Neural cell (in vitro differentiated cells): ENCODE results near the gene FAM107B. TPM values are rescaled to one million over a fixed set of nuclear protein-coding genes. Genes with fewer than 3 reads are reported as not detected.
A peak's percentile ranks its signal among the peaks of the same experiment; 100 is the strongest.

Source experiments
- H2AFZ ChIP-seq: fragments of 200-600, 300-800 bp; sonication (generic), shearing (Covaris generic); 2 replicates; pipeline ENCODE4 v1.6.0; 2014; ENCODE audit warnings: low read depth, mild to moderate bottlenecking, antibody characterized with exemption, low read length, moderate library complexity
- H3F3A ChIP-seq: fragments of 200-600 bp; shearing (Covaris generic); 2 replicates; pipeline ENCODE4 v1.6.1; 2016; ENCODE audit warnings: mild to moderate bottlenecking, moderate library complexity, mixed read lengths, antibody characterized with exemption, low read length; ENCODE audit not compliant: insufficient read depth, poor library complexity, severe bottlenecking
- H3K27ac ChIP-seq: fragments of 200-600, 300-800 bp; sonication (generic), shearing (Covaris generic); 2 replicates; pipeline ENCODE4 v1.5.1; 2014; ENCODE audit warnings: mild to moderate bottlenecking, low read length, moderate library complexity
- H3K27me3 ChIP-seq: fragments of 300-800, 200-600 bp; sonication (generic), shearing (Covaris generic); 2 replicates; pipeline ENCODE4 v1.6.0; 2014; ENCODE audit warnings: mild to moderate bottlenecking, low read depth, low read length, moderate library complexity; ENCODE audit not compliant: insufficient read depth
- H3K36me3 ChIP-seq: fragments of 300-800, 200-600 bp; sonication (generic), shearing (Covaris generic); 2 replicates; pipeline ENCODE4 v1.5.1; 2014; ENCODE audit warnings: mild to moderate bottlenecking, antibody characterized with exemption, low read length, moderate library complexity; ENCODE audit not compliant: insufficient read depth
- H3K4me2 ChIP-seq: fragments of 300-800, 200-600 bp; sonication (generic), shearing (Covaris generic); 2 replicates; pipeline ENCODE4 v1.6.0; 2014; ENCODE audit warnings: mild to moderate bottlenecking, low read length
- H3K4me3 ChIP-seq: fragments of 300-800, 200-600 bp; sonication (generic), shearing (Covaris generic); 2 replicates; pipeline ENCODE4 v1.5.1; 2014; ENCODE audit warnings: mild to moderate bottlenecking, low read length, moderate library complexity
- H3K79me2 ChIP-seq: fragments of 200-600 bp; shearing (Covaris generic); replicated peaks from 2 replicates; pipeline ENCODE4 v1.6.0; 2014; ENCODE audit warnings: mild to moderate bottlenecking, low read length, moderate library complexity; ENCODE audit not compliant: insufficient read depth
- H3K9ac ChIP-seq: fragments of 300-800, 200-600 bp; sonication (generic), shearing (Covaris generic); 2 replicates; pipeline ENCODE4 v1.6.1; 2016; ENCODE audit warnings: mild to moderate bottlenecking, low read length, mixed read lengths
- H3K9me2 ChIP-seq: fragments of 200-600 bp; shearing (Covaris generic); 2 replicates; pipeline ENCODE4 v1.6.1; 2016; ENCODE audit warnings: mild to moderate bottlenecking, low read length, mixed read lengths; ENCODE audit not compliant: insufficient read depth
- H3K9me3 ChIP-seq: fragments of 200-600, 300-800 bp; sonication (generic), shearing (Covaris generic); 2 replicates; pipeline ENCODE4 v1.6.1; 2016; ENCODE audit warnings: mild to moderate bottlenecking, mixed run types, low read length, moderate library complexity, mixed read lengths
- H4K20me1 ChIP-seq: fragments of 200-600 bp; shearing (Covaris generic); 2 replicates; pipeline ENCODE4 v1.6.1; 2016; ENCODE audit warnings: mild to moderate bottlenecking, mixed run types; ENCODE audit not compliant: insufficient read depth
- EP300 ChIP-seq: fragments of 450-650 bp; conservative IDR thresholded peaks from 2 replicates; pipeline ENCODE4 v1.6.1; 2014; ENCODE audit warnings: antibody characterized with exemption, mild to moderate bottlenecking, moderate library complexity; ENCODE audit not compliant: poor library complexity, severe bottlenecking
- EZH2 ChIP-seq: fragments of 200-600, 300-800 bp; shearing (Covaris generic), sonication (generic); IDR thresholded peaks from 2 replicates; pipeline ENCODE4 v1.6.1; 2014; ENCODE audit warnings: antibody characterized with exemption, low read length, borderline replicate concordance, mild to moderate bottlenecking; ENCODE audit not compliant: insufficient read depth, poor library complexity, severe bottlenecking
- MXI1 ChIP-seq: fragments of 450-650 bp; conservative IDR thresholded peaks from 2 replicates; pipeline ENCODE4 v1.6.1; 2014; ENCODE audit warnings: antibody characterized with exemption, mild to moderate bottlenecking; ENCODE audit not compliant: poor library complexity, severe bottlenecking
- POLR2AphosphoS5 ChIP-seq: IDR thresholded peaks from 2 replicates; pipeline ENCODE4 v1.6.1; 2012
- RAD21 ChIP-seq: fragments of 450-650 bp; conservative IDR thresholded peaks from 2 replicates; pipeline ENCODE4 v1.6.1; 2014; ENCODE audit warnings: antibody characterized with exemption, mild to moderate bottlenecking, moderate library complexity
- SMC3 ChIP-seq: fragments of 450-650 bp; conservative IDR thresholded peaks from 2 replicates; pipeline ENCODE4 v1.6.1; 2014; ENCODE audit warnings: antibody characterized with exemption, mild to moderate bottlenecking, moderate library complexity; ENCODE audit not compliant: poor library complexity
- TAF1 ChIP-seq: IDR thresholded peaks from 2 replicates; pipeline ENCODE4 v1.6.1; 2012; ENCODE audit warnings: low read depth
- polyA plus RNA-seq: library from polyadenylated mRNA; depleted of rRNA; stranded (reverse); fragments of >200 nt; gene quantifications from 2 replicates; pipeline ENCODE4 v1.2.3, GENCODE V29; 2014
- TF ChIP-seq, protein P1 (sequence below): fragments of 450-650 bp; IDR thresholded peaks from 2 replicates; pipeline ENCODE4 v1.5.1; 2014; ENCODE audit warnings: antibody characterized with exemption, mild to moderate bottlenecking, moderate library complexity; ENCODE audit not compliant: poor library complexity, severe bottlenecking
- TF ChIP-seq, protein P2 (sequence below): IDR thresholded peaks from 2 replicates; pipeline ENCODE4 v1.6.1; 2012; ENCODE audit warnings: borderline replicate concordance

The FAM107B gene
- polyA plus RNA-seq, 1 donor from 2014 or later = 106 TPM

DNA sequence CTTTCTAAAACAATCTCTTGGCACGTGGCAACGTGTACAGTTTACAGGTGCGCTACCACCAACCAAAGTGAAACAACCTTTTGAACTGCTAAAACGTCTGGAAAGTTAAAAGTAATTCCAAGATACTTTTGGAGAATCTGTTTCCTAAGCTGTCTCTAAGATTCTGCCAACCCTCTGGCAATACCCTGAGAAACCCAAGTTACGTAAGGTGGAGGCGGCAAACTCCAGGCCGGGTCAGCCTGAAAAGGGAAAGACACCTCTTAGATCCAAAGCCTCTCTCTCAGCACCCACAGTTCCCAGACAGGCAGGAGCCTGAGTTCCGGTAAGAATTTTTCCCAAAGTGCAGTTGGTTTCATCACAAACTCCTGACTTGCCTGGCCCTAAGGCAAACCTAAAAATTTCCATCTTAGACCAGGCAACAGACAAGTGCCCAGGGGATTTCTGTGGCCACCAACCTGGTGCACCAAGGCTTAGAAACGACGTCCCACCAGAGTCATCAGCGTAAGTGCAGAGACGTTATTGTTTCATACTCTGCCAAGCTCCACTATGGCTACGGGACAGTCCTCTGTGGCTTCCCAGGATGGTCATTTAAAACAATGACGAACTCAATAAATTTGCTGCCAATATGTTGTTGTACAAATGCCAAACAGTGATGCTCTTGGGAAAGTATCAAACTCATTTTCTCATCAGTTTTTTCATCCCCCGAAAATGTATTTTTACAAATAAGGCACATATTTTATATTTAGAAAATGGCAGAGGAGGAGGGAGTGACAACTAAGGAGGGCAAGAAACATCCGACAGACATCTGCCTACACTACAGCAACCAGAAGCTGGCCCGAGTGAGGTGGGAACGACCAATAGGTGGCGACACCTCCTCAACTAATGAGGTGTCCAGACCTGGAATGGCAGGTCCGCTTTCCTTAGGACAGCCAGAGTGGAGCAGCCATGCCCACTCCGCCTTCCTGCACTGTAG, 238.2 kb downstream of the FAM107B start:
- no peaks in the 10 kb centered on the region for H3K9me3 ChIP-seq
- no peaks in the 10 kb centered on the region for H3F3A ChIP-seq
- H3K9me2 ChIP-seq = no peaks in the 10 kb centered on the region
- no peaks in the 10 kb centered on the region for H3K27me3 ChIP-seq
- no peaks in the 10 kb centered on the region for H4K20me1 ChIP-seq
- H2AFZ ChIP-seq = no peak overlapping the region
- no peak overlapping the region for H3K4me3 ChIP-seq
- H3K36me3 ChIP-seq = no peaks in the 10 kb centered on the region
- no peak overlapping the region for H3K4me2 ChIP-seq
- peak; percentile 44 for TF ChIP-seq SMC3
- TF ChIP-seq, protein P1, sequence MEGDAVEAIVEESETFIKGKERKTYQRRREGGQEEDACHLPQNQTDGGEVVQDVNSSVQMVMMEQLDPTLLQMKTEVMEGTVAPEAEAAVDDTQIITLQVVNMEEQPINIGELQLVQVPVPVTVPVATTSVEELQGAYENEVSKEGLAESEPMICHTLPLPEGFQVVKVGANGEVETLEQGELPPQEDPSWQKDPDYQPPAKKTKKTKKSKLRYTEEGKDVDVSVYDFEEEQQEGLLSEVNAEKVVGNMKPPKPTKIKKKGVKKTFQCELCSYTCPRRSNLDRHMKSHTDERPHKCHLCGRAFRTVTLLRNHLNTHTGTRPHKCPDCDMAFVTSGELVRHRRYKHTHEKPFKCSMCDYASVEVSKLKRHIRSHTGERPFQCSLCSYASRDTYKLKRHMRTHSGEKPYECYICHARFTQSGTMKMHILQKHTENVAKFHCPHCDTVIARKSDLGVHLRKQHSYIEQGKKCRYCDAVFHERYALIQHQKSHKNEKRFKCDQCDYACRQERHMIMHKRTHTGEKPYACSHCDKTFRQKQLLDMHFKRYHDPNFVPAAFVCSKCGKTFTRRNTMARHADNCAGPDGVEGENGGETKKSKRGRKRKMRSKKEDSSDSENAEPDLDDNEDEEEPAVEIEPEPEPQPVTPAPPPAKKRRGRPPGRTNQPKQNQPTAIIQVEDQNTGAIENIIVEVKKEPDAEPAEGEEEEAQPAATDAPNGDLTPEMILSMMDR = peak; percentile 41
- TF ChIP-seq EZH2 = no peak
- TF ChIP-seq, protein P2, sequence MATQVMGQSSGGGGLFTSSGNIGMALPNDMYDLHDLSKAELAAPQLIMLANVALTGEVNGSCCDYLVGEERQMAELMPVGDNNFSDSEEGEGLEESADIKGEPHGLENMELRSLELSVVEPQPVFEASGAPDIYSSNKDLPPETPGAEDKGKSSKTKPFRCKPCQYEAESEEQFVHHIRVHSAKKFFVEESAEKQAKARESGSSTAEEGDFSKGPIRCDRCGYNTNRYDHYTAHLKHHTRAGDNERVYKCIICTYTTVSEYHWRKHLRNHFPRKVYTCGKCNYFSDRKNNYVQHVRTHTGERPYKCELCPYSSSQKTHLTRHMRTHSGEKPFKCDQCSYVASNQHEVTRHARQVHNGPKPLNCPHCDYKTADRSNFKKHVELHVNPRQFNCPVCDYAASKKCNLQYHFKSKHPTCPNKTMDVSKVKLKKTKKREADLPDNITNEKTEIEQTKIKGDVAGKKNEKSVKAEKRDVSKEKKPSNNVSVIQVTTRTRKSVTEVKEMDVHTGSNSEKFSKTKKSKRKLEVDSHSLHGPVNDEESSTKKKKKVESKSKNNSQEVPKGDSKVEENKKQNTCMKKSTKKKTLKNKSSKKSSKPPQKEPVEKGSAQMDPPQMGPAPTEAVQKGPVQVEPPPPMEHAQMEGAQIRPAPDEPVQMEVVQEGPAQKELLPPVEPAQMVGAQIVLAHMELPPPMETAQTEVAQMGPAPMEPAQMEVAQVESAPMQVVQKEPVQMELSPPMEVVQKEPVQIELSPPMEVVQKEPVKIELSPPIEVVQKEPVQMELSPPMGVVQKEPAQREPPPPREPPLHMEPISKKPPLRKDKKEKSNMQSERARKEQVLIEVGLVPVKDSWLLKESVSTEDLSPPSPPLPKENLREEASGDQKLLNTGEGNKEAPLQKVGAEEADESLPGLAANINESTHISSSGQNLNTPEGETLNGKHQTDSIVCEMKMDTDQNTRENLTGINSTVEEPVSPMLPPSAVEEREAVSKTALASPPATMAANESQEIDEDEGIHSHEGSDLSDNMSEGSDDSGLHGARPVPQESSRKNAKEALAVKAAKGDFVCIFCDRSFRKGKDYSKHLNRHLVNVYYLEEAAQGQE = no peak
- TF ChIP-seq POLR2AphosphoS5 = no peak
- peak; percentile 49 for TF ChIP-seq RAD21
- no peak for TF ChIP-seq EP300
- H3K9ac ChIP-seq = no peak overlapping the region
- H3K79me2 ChIP-seq = peaks cover 21% of the 10 kb centered on the region
- H3K27ac ChIP-seq = no peak overlapping the region

DNA sequence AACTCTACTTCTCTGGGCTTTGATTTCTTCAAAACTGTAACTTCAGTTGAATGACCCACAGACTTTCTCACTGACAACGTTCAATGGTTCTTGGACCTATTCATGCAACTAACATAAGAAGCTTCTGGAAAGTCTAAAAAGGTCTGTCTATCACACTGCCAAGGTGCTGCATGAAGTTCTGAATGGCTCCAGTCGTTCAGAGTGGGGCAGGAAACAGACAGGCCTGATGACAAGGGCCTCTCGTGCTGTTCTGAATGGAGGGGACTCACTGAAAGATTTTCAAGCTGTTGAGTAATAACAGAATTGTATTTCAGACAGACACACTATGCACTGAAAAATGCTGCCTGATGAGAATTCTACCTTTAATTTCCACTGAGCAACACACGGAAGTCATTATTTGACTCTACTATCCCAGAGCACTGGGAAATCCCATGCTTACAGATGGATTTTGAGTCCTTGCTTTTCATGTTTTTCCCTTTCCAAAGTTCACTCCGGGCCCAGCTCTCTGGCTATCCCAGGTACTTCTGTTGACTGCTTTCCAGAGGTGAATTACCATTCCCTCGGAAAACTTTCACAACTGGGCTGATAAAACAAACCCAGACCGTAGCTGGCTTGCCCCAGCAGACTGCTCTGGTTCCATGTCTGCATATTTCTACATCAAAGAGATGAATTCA, 239.1 kb downstream of the FAM107B start:
- TF ChIP-seq TAF1 (no peak), POLR2AphosphoS5 (no peak), RAD21 (no peak), EZH2 (no peak), SMC3 (no peak), MXI1 (no peak), EP300 (no peak)
- TF ChIP-seq, protein P1 = no peak
- TF ChIP-seq, protein P2 = no peak
- no peaks in the 10 kb centered on the region for H3K36me3 ChIP-seq
- no peak overlapping the region for H3K9ac ChIP-seq
- no peaks in the 10 kb centered on the region for H4K20me1 ChIP-seq
- H3K9me2 ChIP-seq = no peaks in the 10 kb centered on the region
- no peak overlapping the region for H3K27ac ChIP-seq
- H3K4me2 ChIP-seq = no peak overlapping the region
- H3K79me2 ChIP-seq = peaks cover 21% of the 10 kb centered on the region
- H3K27me3 ChIP-seq = no peaks in the 10 kb centered on the region
- no peak overlapping the region for H3K4me3 ChIP-seq
- H3K9me3 ChIP-seq = no peaks in the 10 kb centered on the region
- no peaks in the 10 kb centered on the region for H3F3A ChIP-seq
- no peak overlapping the region for H2AFZ ChIP-seq
